Upper lobe of left lung (tissue), 4 donors: Measurements from ENCODE around the gene SMTNL2.
"Not testable (repeated sequence)": the region's sequence is repeated elsewhere in the genome, so short reads cannot be mapped to it uniquely, and the experiment has no call there.

ENCODE experiments used
- CTCF ChIP-seq, 6 experiments: fragments of 450-650 bp in 4 of 6; fragments of 200-600 bp in 2 of 6; sonication (generic) in 2 of 6; IDR thresholded peaks; one replicate each; pipeline ENCODE4 v1.5.1; 2016 to 2019; ENCODE audit warnings: antibody characterized with exemption in 6 of 6
- EP300 ChIP-seq, 4 donors: sonication (generic); formaldehyde crosslinking; IDR thresholded peaks; one replicate each; pipeline ENCODE4 v1.5.1; 2017; ENCODE audit warnings: antibody characterized with exemption in 4 of 4, control low read depth in 2 of 4
- POLR2A ChIP-seq, 4 donors: fragments of 450-650 bp; IDR thresholded peaks; one replicate each; pipeline ENCODE4 v1.5.1; 2016 to 2017; ENCODE audit warnings: antibody characterized with exemption in 4 of 4, mild to moderate bottlenecking in 2 of 4
- POLR2AphosphoS5 ChIP-seq, 2 donors: sonication (generic); formaldehyde crosslinking; IDR thresholded peaks; one replicate each; pipeline ENCODE4 v1.5.1; 2017; ENCODE audit warnings: antibody characterized with exemption in 2 of 2

GRCh38 chr17:4640569-4641188, 56.4 kb downstream of the SMTNL2 start:
- TF ChIP-seq CTCF, POLR2A, POLR2AphosphoS5, EP300 (IDR thresholded peaks at IDR 0.05): not testable (repeated sequence)
